ENCODE data around the gene SLC16A13.
"Not testable (repeated sequence)": the region's sequence is repeated elsewhere in the genome, so short reads cannot be mapped to it uniquely, and the experiment has no call there.

DNA sequence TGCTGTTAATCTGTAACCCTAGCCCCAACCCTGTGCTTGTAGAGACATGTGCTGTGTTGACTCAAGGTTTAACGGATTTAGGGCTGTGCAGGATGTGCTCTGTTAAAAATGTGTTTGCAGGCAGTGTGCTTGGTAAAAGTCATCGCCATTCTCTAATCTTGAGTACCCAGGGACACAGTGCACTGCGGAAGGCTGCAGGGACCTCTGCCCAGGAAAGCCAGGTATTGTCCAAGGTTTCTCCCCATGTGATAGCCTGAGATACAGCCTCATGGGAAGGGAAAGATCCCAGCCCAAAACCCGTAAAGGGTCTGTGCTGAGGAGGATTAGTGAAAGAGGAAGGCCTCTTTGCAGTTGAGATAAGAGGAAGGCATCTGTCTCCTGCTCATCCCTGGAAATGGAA is 52.6 kb downstream of the SLC16A13 start:
- not testable (repeated sequence) for TF ChIP-seq ZBED1 (IDR thresholded peaks at IDR 0.05; ENCODE audit: borderline replicate concordance); BACH1 (IDR thresholded peaks at IDR 0.05; ENCODE audit: borderline replicate concordance); POLR2AphosphoS5 (IDR thresholded peaks at IDR 0.05; ENCODE audit: low read length); POLR2A (IDR thresholded peaks at IDR 0.05; ENCODE audit: low read depth, low read length); NR2C1 (IDR thresholded peaks at IDR 0.05); CBFB (IDR thresholded peaks at IDR 0.05; ENCODE audit: low read depth); ESRRA (IDR thresholded peaks at IDR 0.05; ENCODE audit: low read length); NFIC (IDR thresholded peaks at IDR 0.05; ENCODE audit: low read depth, low read length); SMARCA5 (IDR thresholded peaks at IDR 0.05)
- TF ChIP-seq, protein P1, sequence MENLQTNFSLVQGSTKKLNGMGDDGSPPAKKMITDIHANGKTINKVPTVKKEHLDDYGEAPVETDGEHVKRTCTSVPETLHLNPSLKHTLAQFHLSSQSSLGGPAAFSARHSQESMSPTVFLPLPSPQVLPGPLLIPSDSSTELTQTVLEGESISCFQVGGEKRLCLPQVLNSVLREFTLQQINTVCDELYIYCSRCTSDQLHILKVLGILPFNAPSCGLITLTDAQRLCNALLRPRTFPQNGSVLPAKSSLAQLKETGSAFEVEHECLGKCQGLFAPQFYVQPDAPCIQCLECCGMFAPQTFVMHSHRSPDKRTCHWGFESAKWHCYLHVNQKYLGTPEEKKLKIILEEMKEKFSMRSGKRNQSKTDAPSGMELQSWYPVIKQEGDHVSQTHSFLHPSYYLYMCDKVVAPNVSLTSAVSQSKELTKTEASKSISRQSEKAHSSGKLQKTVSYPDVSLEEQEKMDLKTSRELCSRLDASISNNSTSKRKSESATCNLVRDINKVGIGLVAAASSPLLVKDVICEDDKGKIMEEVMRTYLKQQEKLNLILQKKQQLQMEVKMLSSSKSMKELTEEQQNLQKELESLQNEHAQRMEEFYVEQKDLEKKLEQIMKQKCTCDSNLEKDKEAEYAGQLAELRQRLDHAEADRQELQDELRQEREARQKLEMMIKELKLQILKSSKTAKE (IDR thresholded peaks at IDR 0.05; ENCODE audit: low read depth, poor library complexity, severe bottlenecking): not testable (repeated sequence)
- TF ChIP-seq, protein P2, sequence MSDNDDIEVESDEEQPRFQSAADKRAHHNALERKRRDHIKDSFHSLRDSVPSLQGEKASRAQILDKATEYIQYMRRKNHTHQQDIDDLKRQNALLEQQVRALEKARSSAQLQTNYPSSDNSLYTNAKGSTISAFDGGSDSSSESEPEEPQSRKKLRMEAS (IDR thresholded peaks at IDR 0.05; ENCODE audit: low read depth, low read length): not testable (repeated sequence)
- TF ChIP-seq, protein P3, sequence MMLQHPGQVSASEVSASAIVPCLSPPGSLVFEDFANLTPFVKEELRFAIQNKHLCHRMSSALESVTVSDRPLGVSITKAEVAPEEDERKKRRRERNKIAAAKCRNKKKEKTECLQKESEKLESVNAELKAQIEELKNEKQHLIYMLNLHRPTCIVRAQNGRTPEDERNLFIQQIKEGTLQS (IDR thresholded peaks at IDR 0.05; ENCODE audit: borderline replicate concordance, extremely low read depth, low read depth, low read length): not testable (repeated sequence)
- TF ChIP-seq, protein P4, sequence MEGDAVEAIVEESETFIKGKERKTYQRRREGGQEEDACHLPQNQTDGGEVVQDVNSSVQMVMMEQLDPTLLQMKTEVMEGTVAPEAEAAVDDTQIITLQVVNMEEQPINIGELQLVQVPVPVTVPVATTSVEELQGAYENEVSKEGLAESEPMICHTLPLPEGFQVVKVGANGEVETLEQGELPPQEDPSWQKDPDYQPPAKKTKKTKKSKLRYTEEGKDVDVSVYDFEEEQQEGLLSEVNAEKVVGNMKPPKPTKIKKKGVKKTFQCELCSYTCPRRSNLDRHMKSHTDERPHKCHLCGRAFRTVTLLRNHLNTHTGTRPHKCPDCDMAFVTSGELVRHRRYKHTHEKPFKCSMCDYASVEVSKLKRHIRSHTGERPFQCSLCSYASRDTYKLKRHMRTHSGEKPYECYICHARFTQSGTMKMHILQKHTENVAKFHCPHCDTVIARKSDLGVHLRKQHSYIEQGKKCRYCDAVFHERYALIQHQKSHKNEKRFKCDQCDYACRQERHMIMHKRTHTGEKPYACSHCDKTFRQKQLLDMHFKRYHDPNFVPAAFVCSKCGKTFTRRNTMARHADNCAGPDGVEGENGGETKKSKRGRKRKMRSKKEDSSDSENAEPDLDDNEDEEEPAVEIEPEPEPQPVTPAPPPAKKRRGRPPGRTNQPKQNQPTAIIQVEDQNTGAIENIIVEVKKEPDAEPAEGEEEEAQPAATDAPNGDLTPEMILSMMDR (IDR thresholded peaks at IDR 0.05 in 2 of 3, conservative IDR thresholded peaks at IDR 0.05 in 1 of 3; ENCODE audit: control insufficient read depth in 2 of 3, extremely low read depth in 1 of 3, insufficient read depth in 1 of 3, low read depth in 3 of 3, low read length in 3 of 3): not testable (repeated sequence)

All from GM12878 (cell line).